NCI-H1436 treated with DMSO at 0.1 percent for 48 hours (cell line): ENCODE data around the gene FBXO40.
"Not testable (repeated sequence)": the region's sequence is repeated elsewhere in the genome, so short reads cannot be mapped to it uniquely, and the experiment has no call there.

ENCODE experiments used
- DNase-seq: peaks from one replicate; lab custom pipeline; 2025; lab: John Stamatoyannopoulos, UW

Gene FBXO40

GRCh38 chr3:121592856-121593702, at the start of gene FBXO40:
Gene FBXO40, plus strand, starts transcription at chr3:121593379. Its CDS starts 27,197 bp downstream, at chr3:121620576.
- DNase-seq, result peak; percentile 93

- no peak for DNase-seq
Measured at GRCh38 chr3:121545049-121545573, 48.1 kb upstream of the FBXO40 start.

- peak; percentile 86 for DNase-seq
Measured at GRCh38 chr3:121545574-121546455, 47.4 kb upstream of the FBXO40 start, which contains the start of gene POLQ. Gene POLQ, minus strand, starts transcription at chr3:121545988. Its CDS starts 111 bp downstream, at chr3:121545877.

GRCh38 chr3:121552379-121552778, 40.8 kb upstream of the FBXO40 start:
- DNase-seq, result no peak

- no peak for DNase-seq
Measured at GRCh38 chr3:121552797-121553196, 40.4 kb upstream of the FBXO40 start.

- DNase-seq, result no peak
Measured at GRCh38 chr3:121557426-121557934, 35.7 kb upstream of the FBXO40 start.

GRCh38 chr3:121562148-121562547, 31.0 kb upstream of the FBXO40 start:
- no peak for DNase-seq

- DNase-seq, result no peak
Measured at GRCh38 chr3:121566773-121567172, 26.4 kb upstream of the FBXO40 start.

- no peak for DNase-seq
Measured at GRCh38 chr3:121567649-121568048, 25.5 kb upstream of the FBXO40 start, which contains the start of gene ARGFX. Gene ARGFX, plus strand, starts transcription at chr3:121567949. Its CDS starts 2,765 bp downstream, at chr3:121570714.

- no peak for DNase-seq
Measured at GRCh38 chr3:121574449-121574848, 18.7 kb upstream of the FBXO40 start.

GRCh38 chr3:121581691-121582090, 11.5 kb upstream of the FBXO40 start:
- DNase-seq, result no peak

- DNase-seq, result no peak
Measured at GRCh38 chr3:121584418-121584817, 8.8 kb upstream of the FBXO40 start.

GRCh38 chr3:121593806-121594205, 627 bp downstream of the FBXO40 start:
- not testable (repeated sequence) for DNase-seq

GRCh38 chr3:121594850-121595249, 1.7 kb downstream of the FBXO40 start:
- no peak for DNase-seq

GRCh38 chr3:121595765-121596406, 2.7 kb downstream of the FBXO40 start:
- DNase-seq, result no peak

GRCh38 chr3:121598564-121598963, 5.4 kb downstream of the FBXO40 start:
- no peak for DNase-seq

- not testable (repeated sequence) for DNase-seq
Measured at GRCh38 chr3:121599900-121600299, 6.7 kb downstream of the FBXO40 start.

- no peak for DNase-seq
Measured at GRCh38 chr3:121601212-121601812, 8.1 kb downstream of the FBXO40 start.

GRCh38 chr3:121604759-121605158, 11.6 kb downstream of the FBXO40 start:
- no peak for DNase-seq

- DNase-seq, result no peak
Measured at GRCh38 chr3:121606106-121606505, 12.9 kb downstream of the FBXO40 start.

- DNase-seq, result no peak
Measured at GRCh38 chr3:121619691-121620090, 26.5 kb downstream of the FBXO40 start.
